GM18873 (cell line): ENCODE measurements around the gene FGR.

Experiments
- ATAC-seq: cut with Tn5 transposase; IDR thresholded peaks from one replicate; pipeline ENCODE4 v1.9.1; 2021; ENCODE audit warnings: mild to moderate bottlenecking, moderate library complexity, moderate number of reproducible peaks; ENCODE audit not compliant: unreplicated experiment, low FRiP score

Gene FGR

GRCh38 chr1:27592931-27593677, 41.9 kb downstream of the FGR start:
- ATAC-seq, result no peak

DNA sequence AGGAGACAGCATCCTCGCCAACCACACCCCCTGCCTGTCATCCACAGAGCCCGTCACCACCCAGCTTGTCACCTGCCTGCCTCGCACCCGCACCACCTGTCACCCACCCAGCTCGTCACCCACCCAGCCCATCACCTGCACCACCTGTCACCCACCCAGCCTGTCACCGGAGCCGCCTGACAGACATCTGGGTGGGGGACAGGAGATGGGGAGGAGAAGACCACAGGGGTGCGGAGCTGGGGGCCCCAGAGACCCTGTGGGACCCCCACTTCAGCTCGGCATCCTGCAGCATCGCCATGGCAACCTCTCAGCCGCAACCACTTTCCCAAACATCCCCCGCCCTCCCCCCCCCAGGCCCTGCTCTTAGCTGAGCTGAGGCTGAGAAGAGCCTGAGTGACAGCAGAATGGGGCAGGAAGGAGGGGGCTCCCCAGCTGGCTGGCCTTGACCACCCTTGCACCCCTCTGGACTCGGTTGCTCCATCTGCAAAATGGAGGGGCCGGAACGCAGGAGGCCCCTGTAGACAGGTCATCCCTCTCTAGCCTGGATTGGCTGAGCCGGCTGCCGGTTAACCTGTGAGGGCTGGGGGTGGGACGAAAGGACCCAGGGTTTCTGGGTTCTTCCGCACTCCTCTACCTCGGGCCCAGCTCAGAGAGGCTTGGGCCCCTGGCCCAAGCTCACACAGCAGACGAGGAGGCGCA, 42.6 kb downstream of the FGR start:
- ATAC-seq, result no peak

DNA sequence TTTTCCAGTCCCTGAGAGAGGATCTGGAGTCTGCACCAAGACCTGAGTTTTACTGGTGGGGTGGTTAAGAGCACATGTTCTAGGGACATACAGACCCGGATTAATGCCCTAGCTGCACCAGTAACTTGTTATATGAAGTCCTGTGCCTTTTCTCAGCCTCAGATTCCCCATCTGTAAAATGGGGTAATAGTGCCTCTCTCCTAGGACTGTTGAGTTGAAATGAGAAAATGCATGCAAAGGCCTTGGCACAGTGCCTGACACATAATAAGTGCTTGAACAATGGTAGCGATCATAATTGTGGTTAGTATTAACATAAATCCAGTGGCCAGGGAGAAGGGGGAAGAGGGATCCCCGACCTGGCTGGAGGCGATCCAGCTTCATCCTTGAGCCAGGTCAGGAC, 43.4 kb downstream of the FGR start:
- no peak for ATAC-seq

- no peak for ATAC-seq
Observed at GRCh38 chr1:27590917-27591508, 44.0 kb downstream of the FGR start.

DNA sequence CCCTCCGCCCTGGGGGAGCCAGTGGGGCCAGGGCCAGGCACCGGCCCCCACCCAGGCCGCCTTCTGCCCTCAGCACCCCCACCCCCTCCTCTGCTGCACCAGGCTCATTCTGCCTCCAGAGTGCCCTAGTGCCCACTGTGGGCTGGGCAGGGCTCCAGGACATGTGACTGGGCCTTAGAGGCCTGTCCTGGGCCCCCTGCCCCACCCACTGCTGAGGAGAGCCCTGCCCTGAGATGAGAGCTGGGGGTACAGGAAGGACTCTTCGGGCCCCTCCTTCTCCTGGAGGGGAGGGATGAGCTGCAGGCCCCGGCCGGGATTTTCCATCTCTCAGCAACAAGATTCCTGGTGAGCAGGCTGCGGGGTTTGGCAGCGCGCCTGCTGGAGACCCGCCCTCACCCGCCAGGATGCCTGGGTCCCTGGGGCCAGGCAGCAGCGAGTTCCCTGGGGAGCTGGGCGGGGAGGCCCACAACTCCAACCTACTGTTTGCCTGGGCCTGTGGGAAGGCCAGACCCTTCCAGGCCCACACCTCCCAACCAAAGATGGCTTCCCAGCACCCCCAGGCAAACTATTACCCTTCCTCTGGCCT, 45.1 kb downstream of the FGR start:
- ATAC-seq, result no peak

DNA sequence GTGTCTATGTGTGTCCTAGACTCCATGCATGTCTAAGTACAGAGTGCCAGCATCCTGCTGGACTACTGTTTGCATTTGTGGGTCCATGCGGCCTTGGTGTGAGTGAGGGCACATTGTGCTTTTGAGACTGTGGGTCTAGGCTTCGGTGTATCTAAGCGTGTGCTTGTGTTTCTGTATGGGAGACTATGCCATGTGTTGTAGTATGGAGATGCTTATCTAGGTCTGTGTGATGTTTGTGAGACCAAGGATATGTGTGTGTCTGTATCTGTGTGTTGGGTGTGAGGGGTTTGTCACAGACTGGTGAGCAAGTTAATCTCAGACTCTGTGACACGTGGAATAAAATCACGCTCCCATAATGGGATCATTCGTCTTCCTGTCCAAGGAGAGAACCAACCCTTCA, 45.5 kb downstream of the FGR start:
- ATAC-seq, result no peak

- ATAC-seq, result no peak
Observed at GRCh38 chr1:27588256-27589232, 46.4 kb downstream of the FGR start.

DNA sequence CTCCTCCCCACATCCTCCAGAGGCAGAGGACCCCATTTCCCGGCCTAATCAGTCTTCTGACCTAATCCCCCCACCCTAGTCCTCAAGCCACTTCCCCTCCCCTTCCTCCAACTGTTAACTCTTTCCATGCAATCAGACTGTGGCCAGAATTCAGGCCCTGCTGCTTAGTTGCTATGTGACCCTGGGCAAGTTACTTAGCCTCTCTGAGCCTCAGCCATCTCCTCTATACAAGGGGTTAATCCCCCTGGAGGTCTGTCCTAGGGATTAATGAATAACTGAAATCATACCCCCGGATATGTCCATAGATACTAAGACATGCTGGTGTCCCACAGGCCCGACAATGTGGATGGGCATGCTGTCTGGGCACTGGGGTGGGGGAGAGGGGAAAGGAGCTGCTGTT, 49.3 kb downstream of the FGR start:
- no peak for ATAC-seq

- ATAC-seq, result no peak
Observed at GRCh38 chr1:27584453-27584852, 50.5 kb downstream of the FGR start.

GRCh38 chr1:27583479-27583878, 51.5 kb downstream of the FGR start:
- ATAC-seq, result no peak

DNA sequence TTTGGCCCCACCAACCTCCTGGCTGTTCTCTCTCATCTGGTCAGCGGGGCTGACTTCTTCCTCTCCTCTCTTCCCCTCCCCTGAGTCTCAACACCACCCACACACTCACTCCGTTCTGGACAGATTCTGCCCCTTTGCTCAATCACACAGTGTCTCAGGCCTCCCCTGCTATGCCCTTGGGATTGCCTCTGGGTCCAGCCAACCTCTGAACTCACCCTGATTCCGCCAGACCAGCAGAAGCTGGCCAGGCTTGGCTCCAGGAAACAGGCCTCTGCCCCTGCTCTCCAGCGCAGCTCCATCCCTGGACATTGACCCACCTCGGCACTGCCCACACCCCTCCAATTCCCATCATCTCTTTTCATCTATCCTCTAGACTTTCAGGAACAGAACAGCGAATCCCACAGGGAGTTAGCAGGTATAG, 53.2 kb downstream of the FGR start:
- no peak for ATAC-seq

DNA sequence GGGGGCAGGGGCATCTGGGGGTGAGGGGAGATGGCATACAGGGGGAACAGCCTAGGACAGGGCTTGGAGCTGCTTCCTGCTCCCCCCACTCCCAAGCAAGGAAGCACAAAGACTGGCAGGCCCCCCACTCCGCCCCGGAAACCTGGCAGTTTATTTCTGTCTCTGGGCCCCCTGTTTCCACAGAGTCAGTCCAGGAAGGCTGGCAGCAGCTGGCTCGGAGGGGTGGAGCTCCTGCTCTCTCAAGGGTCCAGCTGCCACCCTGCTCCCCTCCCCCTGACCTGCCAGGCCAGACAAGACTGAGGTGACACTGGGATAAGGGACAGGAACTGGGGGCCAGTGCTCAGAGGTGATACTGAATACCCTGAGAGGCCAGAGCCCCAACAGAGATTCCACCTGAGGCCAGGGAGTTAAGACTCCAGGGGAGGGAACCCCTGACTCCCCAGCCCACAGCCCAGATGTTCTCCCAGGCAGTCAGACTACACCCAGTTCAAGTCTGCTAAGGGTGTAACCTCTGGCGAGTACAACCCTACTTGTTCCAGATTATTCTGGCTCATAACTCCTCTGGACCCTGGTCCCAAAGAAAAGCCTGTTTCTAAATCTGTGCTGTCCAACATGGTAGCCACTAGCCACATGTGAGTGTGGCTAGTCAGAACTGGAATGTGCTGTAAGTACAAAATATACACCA, 57.3 kb downstream of the FGR start:
- no peak for ATAC-seq

GRCh38 chr1:27576806-27577227, 58.2 kb downstream of the FGR start:
- ATAC-seq, result no peak

- ATAC-seq, result no peak
Observed at GRCh38 chr1:27575840-27576331, 59.1 kb downstream of the FGR start.

DNA sequence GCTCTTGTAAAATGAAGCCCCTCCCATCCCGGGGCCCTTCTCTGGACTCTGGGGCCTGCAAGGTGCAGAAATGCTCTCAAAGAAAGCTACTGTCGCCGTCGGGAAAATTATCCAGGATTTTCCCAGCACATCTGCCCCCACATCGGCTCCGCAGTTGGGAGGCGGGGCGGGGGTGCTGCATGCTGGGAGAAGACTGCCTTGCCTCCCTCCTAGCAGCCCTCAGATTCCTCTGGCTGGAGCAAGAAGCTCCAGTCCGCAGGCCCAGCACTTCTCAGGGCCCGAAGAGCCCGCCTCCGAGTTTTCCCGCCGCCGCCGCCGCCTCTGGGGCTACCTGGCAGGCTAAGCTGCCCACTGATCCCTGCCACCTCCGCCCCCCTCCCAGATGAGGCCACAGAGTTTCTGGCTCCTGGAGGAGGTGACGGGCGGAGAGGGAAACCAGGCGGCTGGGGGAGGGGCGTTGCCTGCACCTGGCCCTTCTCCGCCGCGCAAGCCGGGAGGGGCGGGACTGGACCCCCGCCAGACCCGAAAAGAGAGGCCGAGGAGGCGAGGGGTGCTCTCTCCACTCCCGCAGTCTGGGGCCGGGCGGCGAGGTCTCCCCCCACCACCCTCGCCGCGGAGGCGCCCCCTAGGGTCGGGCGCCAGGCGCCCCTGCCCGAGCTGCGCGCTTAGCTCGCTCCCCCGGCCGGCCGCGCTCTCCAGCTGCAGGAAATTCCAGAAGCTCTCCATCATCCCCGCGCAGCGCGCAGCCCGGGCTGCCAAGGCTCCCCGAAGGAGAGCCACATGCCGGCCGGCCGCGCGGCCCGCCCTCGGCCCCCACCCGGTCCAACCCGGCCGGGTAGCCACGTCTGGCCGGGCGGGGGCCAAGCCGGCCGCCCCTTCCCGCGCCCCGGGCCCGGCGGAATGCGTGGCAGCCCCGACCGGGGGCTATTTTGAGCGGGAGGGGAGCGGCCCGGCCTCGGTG, 59.8 kb downstream of the FGR start:
- ATAC-seq, result no peak

- no peak for ATAC-seq
Observed at GRCh38 chr1:27574001-27574781, 60.8 kb downstream of the FGR start.

GRCh38 chr1:27572679-27573426, 62.1 kb downstream of the FGR start:
- ATAC-seq, result no peak
